HCT116 (cell line): ENCODE data around the gene FHIT. TPM values are rescaled to one million over a fixed set of nuclear protein-coding genes. Genes with fewer than 3 reads are reported as not detected.

ENCODE experiments used
- ATAC-seq: fragments of 200-7000 bp; cut with Tn5 transposase; 2 replicates; pipeline ENCODE4 v1.9.1; 2020; ENCODE audit warnings: mild to moderate bottlenecking, moderate library complexity
- BruUV-seq: library from RNA; stranded (reverse); fragments of 400-500 nt; replicated peaks from 2 replicates; lab custom pipeline; 2021; lab: Mats Ljungman, UMichigan
- CTCF ChIA-PET: fragments of 300-600 bp; sonication (Branson Sonifier 250); formaldehyde crosslinking; loops from one replicate; lab custom pipeline; 2021; ENCODE audit warnings: antibody characterized with exemption; lab: Charles Lee
- POLR2A ChIA-PET: fragments of 300-600, 350-600 bp; sonication (Branson Sonifier 250); formaldehyde crosslinking; loops from one replicate; lab custom pipeline; 2021; ENCODE audit warnings: antibody characterized with exemption; lab: Charles Lee
- RAD21 ChIA-PET, 2 experiments: fragments of 300-600 bp; sonication (Branson Sonifier 250); formaldehyde crosslinking; loops; one replicate each; lab custom pipeline; 2023; ENCODE audit warnings: low total read pairs in 2 of 2; ENCODE audit not compliant: uncharacterized antibody in 2 of 2, unreplicated experiment in 2 of 2, low non-redundant PET in 1 of 2; lab: Charles Lee
- DNase-seq: peaks from one replicate; pipeline ENCODE4 v3.0.0-alpha.2; 2010; ENCODE audit warnings: low read depth, low spot score
- H2AFZ ChIP-seq: fragments of 200-600 bp; shearing (Covaris generic), sonication (generic); 2 replicates; pipeline ENCODE4 v1.6.1; 2017; ENCODE audit warnings: low read depth, mixed run types, mixed read lengths, antibody characterized with exemption, low read length; ENCODE audit not compliant: poor library complexity, severe bottlenecking
- H3K27ac ChIP-seq: 2 replicates; pipeline ENCODE4 v1.5.1; 2012; ENCODE audit warnings: low read depth, low read length
- H3K27me3 ChIP-seq: fragments of 200-600 bp; sonication (generic); 2 replicates; pipeline ENCODE4 v1.6.1; 2016; ENCODE audit warnings: mixed run types, low read length, mixed read lengths; ENCODE audit not compliant: insufficient read depth
- H3K36me3 ChIP-seq, 2 experiments: fragments of 200-500 bp in 1 of 2; fragments of 200-600 bp in 1 of 2; sonication (Bioruptor generic) in 1 of 2; sonication (generic) in 1 of 2; 2 replicates each; pipeline versions ENCODE4 v1.5.1 to v1.6.1; 2014 to 2016; ENCODE audit warnings: low read length in 2 of 2, inconsistent platforms in 1 of 2, mixed read lengths in 1 of 2, mixed run types in 1 of 2; ENCODE audit not compliant: insufficient read depth in 2 of 2, control insufficient read depth in 1 of 2
- H3K4me1 ChIP-seq, 2 experiments: fragments of 200-600 bp in 1 of 2; sonication (generic) in 1 of 2; 2 replicates each; pipeline versions ENCODE4 v1.5.1 to v1.6.1; 2012 to 2017; ENCODE audit warnings: low read length in 2 of 2, inconsistent platforms in 1 of 2, mild to moderate bottlenecking in 1 of 2, mixed read lengths in 1 of 2, mixed run types in 1 of 2, moderate library complexity in 1 of 2; ENCODE audit not compliant: insufficient read depth in 2 of 2, control insufficient read depth in 1 of 2
- H3K4me2 ChIP-seq: fragments of 200-600 bp; sonication (generic); 2 replicates; pipeline ENCODE4 v1.6.1; 2017; ENCODE audit warnings: mixed run types, low read length, mixed read lengths
- H3K4me3 ChIP-seq, 2 experiments: fragments of 200-600 bp in 1 of 2; sonication (generic) in 1 of 2; replicated peaks in 1 of 2; 2 replicates each; pipeline ENCODE4 v1.5.1; 2011 to 2016; ENCODE audit warnings: low read length in 2 of 2, control low read depth in 1 of 2, low read depth in 1 of 2, mild to moderate bottlenecking in 1 of 2, mixed read lengths in 1 of 2, mixed run types in 1 of 2
- H3K79me2 ChIP-seq: fragments of 200-600 bp; sonication (generic); 2 replicates; pipeline ENCODE4 v1.6.1; 2017; ENCODE audit warnings: mild to moderate bottlenecking, mixed run types, low read length, moderate library complexity, mixed read lengths; ENCODE audit not compliant: insufficient read depth
- H3K9ac ChIP-seq: fragments of 200-600 bp; sonication (generic); 2 replicates; pipeline ENCODE4 v1.6.1; 2016; ENCODE audit warnings: low read length, mixed read lengths
- H3K9me2 ChIP-seq: fragments of 200-600 bp; sonication (generic), shearing (Covaris generic); 2 replicates; pipeline ENCODE4 v1.6.1; 2017; ENCODE audit warnings: mixed run types, mild to moderate bottlenecking, moderate library complexity; ENCODE audit not compliant: insufficient read depth
- H3K9me3 ChIP-seq, 2 experiments: fragments of 200-500 bp in 1 of 2; fragments of 200-600 bp in 1 of 2; sonication (Bioruptor generic) in 1 of 2; sonication (generic) in 1 of 2; 2 replicates each; pipeline ENCODE4 v1.6.1; 2014 to 2017; ENCODE audit warnings: low read length in 2 of 2, mixed read lengths in 2 of 2, inconsistent platforms in 1 of 2, low read depth in 1 of 2, mild to moderate bottlenecking in 1 of 2, mixed run types in 1 of 2, moderate library complexity in 1 of 2; ENCODE audit not compliant: control insufficient read depth in 1 of 2, insufficient read depth in 1 of 2
- H4K20me1 ChIP-seq: fragments of 200-600 bp; sonication (generic), shearing (Covaris generic); 2 replicates; pipeline ENCODE4 v1.6.1; 2017; ENCODE audit warnings: mixed run types, mild to moderate bottlenecking, moderate library complexity; ENCODE audit not compliant: insufficient read depth
- CEBPB ChIP-seq: IDR thresholded peaks from 2 replicates; pipeline ENCODE4 v1.6.1; 2012; ENCODE audit warnings: low read depth
- EZH2phosphoT487 ChIP-seq: fragments of 200-600 bp; IDR thresholded peaks from 2 replicates; pipeline ENCODE4 v1.6.1; 2018; ENCODE audit warnings: antibody characterized with exemption, borderline replicate concordance
- POLR2A ChIP-seq: IDR thresholded peaks from 2 replicates; pipeline ENCODE4 v1.7.0; 2011; ENCODE audit warnings: borderline replicate concordance; ENCODE audit not compliant: insufficient read depth, insufficient read length; ENCODE audit errors: extremely low read depth
- POLR2AphosphoS5 ChIP-seq: IDR thresholded peaks from 2 replicates; pipeline ENCODE4 v1.6.1; 2011; ENCODE audit warnings: mild to moderate bottlenecking, low read depth, low read length, moderate library complexity
- REST ChIP-seq: IDR thresholded peaks from 2 replicates; pipeline ENCODE4 v1.6.1; 2012; ENCODE audit warnings: low read depth
- SIN3A ChIP-seq: IDR thresholded peaks from 2 replicates; pipeline ENCODE4 v1.6.1; 2012; ENCODE audit warnings: low read depth
- TCF7L2 ChIP-seq: IDR thresholded peaks from 2 replicates; pipeline ENCODE4 v1.7.0; 2011; ENCODE audit warnings: borderline replicate concordance, inconsistent platforms; ENCODE audit not compliant: insufficient read depth, insufficient read length; ENCODE audit errors: extremely low read depth
- YY1 ChIP-seq: IDR thresholded peaks from 2 replicates; pipeline ENCODE4 v1.6.1; 2011; ENCODE audit warnings: low read length, low read depth, moderate library complexity, mild to moderate bottlenecking; ENCODE audit not compliant: insufficient replicate concordance; ENCODE audit errors: extremely low read depth
- ZNF274 ChIP-seq: fragments of 200-500 bp; sonication (Bioruptor generic); IDR thresholded peaks from 2 replicates; pipeline ENCODE4 v1.6.1; 2014; ENCODE audit warnings: mild to moderate bottlenecking, low read depth, low read length, inconsistent platforms
- intact Hi-C: fragments of 100-400 bp; cut with micrococcal nuclease; formaldehyde crosslinking; loops from 2 replicates; pipeline ENCODE4 v1.10.0; 2022
- total RNA-seq: library from RNA; stranded (reverse); gene quantifications from one replicate; pipeline ENCODE4 v1.2.1, GENCODE V29; 2021; ENCODE audit not compliant: unreplicated experiment

The FHIT gene
- total RNA-seq, 1 experiment from 2014 or later, result 20.1 TPM

GRCh38 chr3:60909526-60909925, 341.7 kb downstream of the FHIT start:
- no peaks in the 10 kb centered on the region for H3K79me2 ChIP-seq
- H3K4me2 ChIP-seq, result no peak overlapping the region
- H3K4me1 ChIP-seq, result no peaks in the 10 kb centered on the region
- CTCF ChIA-PET, result no interaction called here
- POLR2A ChIA-PET, result no interaction called here
- no peaks in the 10 kb centered on the region for H4K20me1 ChIP-seq
- RAD21 ChIA-PET, result no interaction called here
- H3K9ac ChIP-seq, result no peak overlapping the region
- TF ChIP-seq YY1 (no peak), CEBPB (no peak), TCF7L2 (no peak), ZNF274 (no peak), SIN3A (no peak), EZH2phosphoT487 (no peak), POLR2AphosphoS5 (no peak)
- intact Hi-C loops, result no loop called here
- no peaks in the 10 kb centered on the region for H3K9me2 ChIP-seq
- ATAC-seq (no peak), DNase-seq (no peak)
- no peak overlapping the region for H3K27ac ChIP-seq
- H2AFZ ChIP-seq, result no peak overlapping the region
- no peak overlapping the region for H3K4me3 ChIP-seq
- no peaks in the 10 kb centered on the region for H3K36me3 ChIP-seq
- no peaks in the 10 kb centered on the region for H3K27me3 ChIP-seq
- no TSS peak for BruUV-seq
- no peaks in the 10 kb centered on the region for H3K9me3 ChIP-seq

GRCh38 chr3:60906283-60906682, 345.0 kb downstream of the FHIT start:
- Histone ChIP-seq H3K4me2 (no peak overlapping the region), H3K4me3 (no peak overlapping the region), H2AFZ (no peak overlapping the region), H4K20me1 (no peaks in the 10 kb centered on the region), H3K79me2 (no peaks in the 10 kb centered on the region), H3K27me3 (no peaks in the 10 kb centered on the region), H3K9me2 (no peaks in the 10 kb centered on the region), H3K9ac (no peak overlapping the region), H3K27ac (no peak overlapping the region), H3K9me3 (no peaks in the 10 kb centered on the region), H3K36me3 (no peaks in the 10 kb centered on the region), H3K4me1 (no peaks in the 10 kb centered on the region)
- ATAC-seq (no peak), DNase-seq (no peak)
- ChIA-PET CTCF (no interaction called here), RAD21 (no interaction called here), POLR2A (no interaction called here)
- BruUV-seq, result no TSS peak
- intact Hi-C loops, result no loop called here
- no peak for TF ChIP-seq TCF7L2
- no peak for TF ChIP-seq REST
- no peak for TF ChIP-seq POLR2A
- TF ChIP-seq YY1, result no peak
- no peak for TF ChIP-seq POLR2AphosphoS5
